Measurements from ENCODE around the gene LLGL2.

GRCh38 chr17:75575197-75575596 is 49.7 kb downstream of the LLGL2 start:
- TF ChIP-seq CTCF (conservative IDR thresholded peaks at IDR 0.05; ENCODE audit: low read depth, low read length) (no peak), EZH2 (IDR thresholded peaks at IDR 0.05; ENCODE audit: borderline replicate concordance, low read depth, low read length, poor library complexity, severe bottlenecking) (no peak)

All from A673 (cell line).